Raji (cell line): ENCODE measurements around the gene CALML5.

Experiments used
- POLR2A ChIP-seq: IDR thresholded peaks from 2 replicates; pipeline ENCODE4 v1.6.1; 2011; ENCODE audit warnings: low read depth, low read length, control low read depth; ENCODE audit not compliant: insufficient read depth

Gene CALML5

GRCh38 chr10:5499493-5500140 is at the start of gene CALML5:
Gene CALML5 (minus strand): TSS chr10:5499570. CDS start chr10:5499438, 132 bp downstream.
- no peak for TF ChIP-seq POLR2A

- no peak for TF ChIP-seq POLR2A
Measured at GRCh38 chr10:5547931-5548660, 48.7 kb upstream of the CALML5 start.

DNA sequence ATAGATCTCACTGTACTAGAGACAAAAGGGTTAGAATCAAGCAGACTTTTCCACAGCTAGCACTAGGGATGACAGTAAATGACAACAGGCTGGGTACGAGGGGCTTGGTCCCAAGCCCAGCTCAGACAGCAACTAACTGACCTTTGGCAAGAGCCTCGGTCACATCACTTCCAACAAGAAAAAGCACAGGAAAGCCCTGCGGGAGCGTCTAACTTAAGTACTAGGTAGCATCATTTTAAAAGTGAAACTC is 48.2 kb upstream of the CALML5 start:
- no peak for TF ChIP-seq POLR2A

GRCh38 chr10:5546891-5547680 is 47.7 kb upstream of the CALML5 start:
- no peak for TF ChIP-seq POLR2A

DNA sequence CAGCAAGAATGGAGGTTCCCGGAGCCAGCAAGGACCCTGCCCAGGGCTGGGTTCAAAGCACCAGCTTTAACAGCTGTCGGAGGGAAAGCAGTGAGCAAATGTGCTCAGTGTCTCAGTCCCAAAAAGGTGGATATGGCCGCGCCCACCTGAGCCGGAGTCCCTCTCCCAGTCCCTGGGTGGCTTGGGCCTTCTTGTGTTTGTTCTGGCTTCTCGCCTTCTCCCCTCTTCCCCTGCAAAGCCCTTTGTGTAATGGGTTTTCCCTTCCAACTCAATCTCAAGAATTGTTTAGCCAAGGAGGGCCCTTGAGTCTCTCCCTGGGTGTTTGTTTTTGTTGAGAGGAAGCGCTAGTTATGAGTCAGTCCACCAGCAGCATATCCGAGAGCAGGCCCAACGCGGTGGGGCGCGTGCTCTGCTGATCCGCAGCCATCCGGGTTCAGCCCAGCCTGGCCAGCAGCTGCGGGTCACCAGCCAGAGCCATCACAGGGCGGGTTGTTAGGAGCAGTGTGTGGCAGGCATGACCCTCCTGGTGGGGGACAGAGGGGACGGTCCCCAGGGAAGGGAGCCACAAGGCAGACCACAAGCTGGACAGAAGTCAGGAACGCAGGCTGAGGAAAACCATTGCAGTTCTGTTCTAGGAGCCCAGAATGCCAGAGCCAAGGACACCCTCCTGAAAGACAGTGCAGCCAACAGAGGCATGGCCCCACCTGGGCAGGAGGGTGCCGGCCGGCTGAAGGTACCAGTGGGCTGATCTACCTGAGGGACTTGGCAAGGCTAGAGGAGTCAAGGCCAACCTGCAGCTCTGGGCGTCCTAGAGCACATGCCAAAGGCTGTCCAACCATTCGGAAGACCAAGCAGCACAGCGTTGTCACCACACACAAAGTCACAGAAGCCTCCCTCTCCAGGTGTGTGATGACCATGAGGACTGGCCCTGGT is 46.7 kb upstream of the CALML5 start:
- TF ChIP-seq POLR2A = no peak

DNA sequence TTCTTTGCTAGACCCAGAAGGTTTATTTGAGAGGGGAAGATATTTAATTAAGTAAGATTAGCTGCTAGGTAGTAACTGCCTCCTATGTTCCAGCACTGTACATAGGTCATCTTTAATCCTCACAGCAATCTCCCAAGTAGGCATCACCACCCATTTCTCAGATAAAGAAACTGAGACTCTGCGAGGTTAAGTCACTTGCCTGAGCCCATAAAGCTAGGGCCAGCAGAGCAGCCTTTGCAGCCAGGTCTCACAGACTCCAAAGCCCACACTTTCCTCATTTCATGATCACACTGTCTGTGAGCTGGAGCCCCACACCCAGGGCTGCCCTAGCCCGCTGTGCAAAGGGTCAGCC is 46.0 kb upstream of the CALML5 start:
- no peak for TF ChIP-seq POLR2A

- TF ChIP-seq POLR2A = no peak
Measured at GRCh38 chr10:5545011-5545410, 45.6 kb upstream of the CALML5 start.

DNA sequence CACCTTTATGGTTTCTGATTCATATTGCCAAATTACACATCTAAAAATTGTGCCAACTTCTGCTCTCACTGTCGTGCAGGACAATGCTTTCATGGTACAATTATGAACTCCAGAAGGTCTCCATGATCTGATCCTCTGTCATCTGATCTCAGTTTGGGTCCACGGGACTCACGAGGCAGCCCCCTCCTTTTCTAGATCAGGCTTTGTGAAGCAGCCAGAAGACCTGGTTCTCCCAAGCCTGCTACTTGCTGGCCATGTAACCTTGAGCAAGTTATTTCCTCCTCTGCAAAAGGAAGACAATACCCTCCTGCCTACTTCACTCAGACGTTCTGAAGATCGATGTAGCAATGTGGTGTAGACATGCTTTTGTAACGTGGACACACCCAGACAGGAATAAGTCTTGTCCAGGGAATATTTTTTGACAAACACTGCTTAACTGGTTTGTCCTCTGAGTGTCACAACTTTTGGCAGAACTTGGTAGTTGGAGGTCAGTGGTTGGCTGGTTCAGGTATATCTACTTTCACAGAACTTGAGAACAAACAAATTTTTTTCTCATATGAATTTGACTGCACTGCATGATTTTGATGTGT is 44.9 kb upstream of the CALML5 start:
- TF ChIP-seq POLR2A = no peak

GRCh38 chr10:5543623-5544022 is 44.3 kb upstream of the CALML5 start:
- TF ChIP-seq POLR2A = no peak

- TF ChIP-seq POLR2A = no peak
Measured at GRCh38 chr10:5542100-5542499, 42.7 kb upstream of the CALML5 start.

- no peak for TF ChIP-seq POLR2A
Measured at GRCh38 chr10:5540891-5541290, 41.5 kb upstream of the CALML5 start.

DNA sequence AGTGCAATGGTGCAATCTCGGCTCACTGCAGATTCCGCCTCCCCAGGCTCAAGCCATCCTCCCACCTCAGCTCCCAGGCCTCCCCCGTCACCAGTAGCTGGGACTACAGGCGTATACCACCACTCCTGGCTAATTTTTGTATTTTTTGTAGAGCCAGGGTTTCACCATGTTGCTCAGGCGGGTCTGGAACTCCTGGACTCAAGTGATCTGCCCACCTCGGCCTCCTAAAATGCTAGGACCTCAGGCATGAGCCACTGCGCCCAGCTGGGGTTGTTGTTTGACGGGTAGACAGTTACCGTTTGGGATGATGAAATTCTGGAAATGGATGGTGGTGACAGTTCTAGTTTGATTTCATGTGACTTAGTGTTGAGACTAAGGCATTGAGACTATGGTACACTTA is 40.7 kb upstream of the CALML5 start:
- TF ChIP-seq POLR2A = no peak

- no peak for TF ChIP-seq POLR2A
Measured at GRCh38 chr10:5538892-5539651, 39.7 kb upstream of the CALML5 start.

DNA sequence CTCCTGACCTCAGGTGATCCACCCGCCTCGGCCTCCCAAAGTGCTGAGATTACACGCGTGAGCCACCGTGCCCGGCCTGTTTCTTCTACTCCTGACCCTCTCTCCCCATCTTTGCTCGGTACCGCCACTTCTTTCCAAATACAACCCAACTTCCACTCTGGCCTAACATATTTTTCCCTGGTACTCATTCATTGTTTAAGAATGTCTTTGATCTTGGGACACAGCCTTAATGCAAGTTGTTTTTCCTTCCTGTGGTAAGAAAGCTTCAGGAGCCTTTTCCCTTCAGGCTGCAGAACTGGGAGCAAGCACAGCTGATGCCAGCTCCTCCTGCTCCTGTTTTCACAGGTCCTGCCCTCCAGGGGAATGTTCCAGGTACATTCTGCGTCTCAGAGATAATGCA is 39.1 kb upstream of the CALML5 start:
- TF ChIP-seq POLR2A = no peak

DNA sequence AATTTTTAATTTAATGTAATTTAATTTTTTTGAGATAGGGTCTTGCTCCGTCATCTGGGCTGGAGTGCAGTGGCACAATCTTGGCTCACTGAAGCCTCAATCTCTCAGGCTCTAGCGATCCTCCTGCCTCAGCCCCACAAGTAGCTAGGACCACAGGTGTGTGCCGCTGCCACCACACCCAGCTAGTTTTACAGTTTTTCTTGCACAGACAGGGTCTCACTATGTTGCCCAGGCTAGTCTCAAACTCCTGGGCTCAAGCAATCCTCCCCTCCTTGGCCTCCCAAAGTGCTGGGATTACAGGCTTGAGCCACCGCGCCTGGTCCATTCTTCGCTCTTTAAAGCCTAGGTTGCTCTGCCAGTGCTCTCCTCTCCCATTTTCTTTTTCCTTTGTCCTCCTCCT is 38.3 kb upstream of the CALML5 start:
- TF ChIP-seq POLR2A = no peak
